ENCODE measurements around the gene ANP32B. TPM values are rescaled to one million over a fixed set of nuclear protein-coding genes. Genes with fewer than 3 reads are reported as not detected.
A peak's percentile ranks its signal among the peaks of the same experiment; 100 is the strongest.

Gene ANP32B
- polyA plus RNA-seq, 2 of the 4 experiments (the other 2 are of a cell fraction): 127 to 360 TPM

DNA sequence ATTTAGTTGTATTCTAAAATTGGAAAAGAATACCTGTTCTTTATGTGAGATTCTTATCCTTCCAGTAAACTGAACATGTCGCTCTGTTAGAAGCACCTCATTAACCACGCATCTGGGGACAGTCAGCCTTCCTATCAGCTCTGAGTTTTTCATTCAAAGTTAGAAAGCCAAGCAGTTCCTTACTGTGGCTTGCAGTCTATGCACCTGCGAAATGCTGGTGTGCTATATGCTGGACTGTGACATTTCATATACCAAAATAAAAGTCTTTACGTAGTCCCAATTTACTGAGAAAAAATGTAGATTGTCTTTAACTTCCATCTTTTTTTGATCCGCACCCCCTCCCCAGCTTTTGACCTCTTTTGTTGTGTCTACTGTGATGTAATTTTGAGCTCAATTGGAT is 4.3 kb downstream of the ANP32B start:
- H3K4me1 ChIP-seq: peaks cover 72% of the 10 kb centered on the region
- no peak for DNase-seq (ENCODE audit: low read depth in 1 of 2, low spot score in 1 of 2)
- 89% methylated on average over 5 of the region's 5 CpGs for WGBS (ENCODE audit: missing lambda C conversion rate)
- H3K9me3 ChIP-seq: no peaks in the 10 kb centered on the region
- ChIA-PET CTCF (interaction anchor here (1.1 to 2.0 kb wide), 4 partner anchors 9 to 64 kb away, joined by 3 to 6 read pairs (median 4); no protein-coding TSS in a partner anchor), POLR2A (interaction anchor here (1.0 kb wide), 1 partner anchor 65 kb away, joined by 3 read pairs; the partner anchor contains the start of gene TRMO)
- H3K4me2 ChIP-seq: 0 out of 3 replicates have a peak overlapping the region, but pooled peaks have one; percentile 3
- H3K4me3 ChIP-seq: no peak overlapping the region
- H3K27ac ChIP-seq: no peak overlapping the region
- ATAC-seq: no peak
- no peak for FAIRE-seq
- TF ChIP-seq, protein P1, sequence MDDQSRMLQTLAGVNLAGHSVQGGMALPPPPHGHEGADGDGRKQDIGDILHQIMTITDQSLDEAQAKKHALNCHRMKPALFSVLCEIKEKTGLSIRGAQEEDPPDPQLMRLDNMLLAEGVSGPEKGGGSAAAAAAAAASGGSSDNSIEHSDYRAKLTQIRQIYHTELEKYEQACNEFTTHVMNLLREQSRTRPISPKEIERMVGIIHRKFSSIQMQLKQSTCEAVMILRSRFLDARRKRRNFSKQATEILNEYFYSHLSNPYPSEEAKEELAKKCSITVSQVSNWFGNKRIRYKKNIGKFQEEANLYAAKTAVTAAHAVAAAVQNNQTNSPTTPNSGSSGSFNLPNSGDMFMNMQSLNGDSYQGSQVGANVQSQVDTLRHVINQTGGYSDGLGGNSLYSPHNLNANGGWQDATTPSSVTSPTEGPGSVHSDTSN (IDR thresholded peaks at IDR 0.05): no peak
- TF ChIP-seq CBX2 (IDR thresholded peaks at IDR 0.05; ENCODE audit: borderline replicate concordance, low read depth) (no peak), ZSCAN20 (CRISPR knock-in tag; IDR thresholded peaks at IDR 0.05) (no peak), HOXB5 (CRISPR knock-in tag; IDR thresholded peaks at IDR 0.05) (no peak), RARB (CRISPR knock-in tag; IDR thresholded peaks at IDR 0.05) (no peak), RNF2 (IDR thresholded peaks at IDR 0.05; ENCODE audit: borderline replicate concordance, low read depth) (no peak), GATA3 (IDR thresholded peaks at IDR 0.05; ENCODE audit: borderline replicate concordance) (no peak), HEYL (CRISPR knock-in tag; IDR thresholded peaks at IDR 0.05) (no peak), POLR2A (IDR thresholded peaks at IDR 0.05; ENCODE audit: low read length) (no peak), TFCP2L1 (CRISPR knock-in tag; IDR thresholded peaks at IDR 0.05) (no peak), NFE2L2 (conservative IDR thresholded peaks at IDR 0.05; ENCODE audit: low read length) (no peak), ESRRA (IDR thresholded peaks at IDR 0.05; ENCODE audit: borderline replicate concordance, low read length) (no peak), SREBF2 (IDR thresholded peaks at IDR 0.05) (no peak), RCOR1 (IDR thresholded peaks at IDR 0.05; ENCODE audit: low read depth, low read length) (no peak), SMC3 (IDR thresholded peaks at IDR 0.05) (no peak), JUNB (IDR thresholded peaks at IDR 0.05) (no peak)

DNA sequence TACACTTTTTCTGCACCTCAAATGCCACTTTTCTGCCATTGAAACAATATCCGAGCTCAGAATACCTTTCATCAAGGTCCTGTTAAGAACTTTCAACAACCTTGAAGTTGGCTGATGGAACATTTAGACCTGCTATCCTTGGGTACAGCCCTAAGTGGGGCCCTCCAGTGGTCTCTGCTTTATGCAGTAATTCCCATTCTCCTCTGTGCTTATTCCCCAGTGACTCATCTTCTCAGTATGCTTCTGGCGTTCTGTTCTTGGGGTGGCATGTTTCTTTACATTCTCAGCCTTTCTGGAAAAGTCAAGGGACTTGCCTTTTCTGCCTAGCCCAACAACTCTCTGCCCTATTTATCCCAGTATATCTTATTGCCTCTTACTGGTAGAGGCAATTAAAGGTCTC is 7.1 kb downstream of the ANP32B start:
- ChIA-PET CTCF (interaction anchor here (0.6 to 1.7 kb wide), 3 partner anchors 14 to 68 kb away, joined by 4 to 8 read pairs (median 4); partner anchors contain the start of gene TRMO), POLR2A (interaction anchor here (1.2 kb wide), 1 partner anchor 68 kb away, joined by 4 read pairs; the partner anchor contains the start of gene TRMO)
- peak; percentile 25; the same call in 1 of the 3 replicates for TF ChIP-seq CTCF (IDR thresholded peaks at IDR 0.05)
- no peak for TF ChIP-seq FOSL2 (IDR thresholded peaks at IDR 0.05)
- TF ChIP-seq FOSL2 (CRISPR knock-in tag; IDR thresholded peaks at IDR 0.05): peak; percentile 65
- no peak for TF ChIP-seq CBX8 (IDR thresholded peaks at IDR 0.05)
- TF ChIP-seq MAX (IDR thresholded peaks at IDR 0.05): no peak
- Histone ChIP-seq H3K4me1 (peaks cover 86% of the 10 kb centered on the region), H3K4me2 (peak overlapping the region; percentile 50), H3K27ac (no peak overlapping the region), H3K4me3 (no peak overlapping the region), H3K9me3 (no peaks in the 10 kb centered on the region)
- WGBS (ENCODE audit: missing lambda C conversion rate): 15% methylated on average over 2 of the region's 2 CpGs
- peak; percentile 83; a peak in 5 of 6 replicates for ATAC-seq
- DNase-seq (ENCODE audit: low read depth in 1 of 2, low spot score in 1 of 2): peak; percentile 31 to 63
- no peak for FAIRE-seq

- Histone ChIP-seq H3K9me3 (no peaks in the 10 kb centered on the region), H3K4me3 (no peak overlapping the region), H3K4me2 (peak overlapping the region; percentile 49), H3K4me1 (peaks cover 71% of the 10 kb centered on the region), H3K27ac (no peak overlapping the region)
- DNase-seq (ENCODE audit: low read depth in 1 of 2, low spot score in 1 of 2) (no peak), FAIRE-seq (no peak), ATAC-seq (no peak)
- ChIA-PET POLR2A (no interaction called here), CTCF (interaction anchor here (0.8 to 2.3 kb wide), 2 partner anchors 9 to 43 kb away, joined by 5 to 11 read pairs; partner anchors contain the start of gene ANP32B)
- TF ChIP-seq NPAS2 (CRISPR knock-in tag; IDR thresholded peaks at IDR 0.05; ENCODE audit: borderline replicate concordance) (no peak), JUNB (IDR thresholded peaks at IDR 0.05) (no peak)
- 68% methylated on average over 5 of the region's 5 CpGs for WGBS (ENCODE audit: missing lambda C conversion rate)
These were observed 8.7 kb downstream of the ANP32B start for GRCh38 chr9:97991818-97992217.
